WI38 (cell line): ENCODE results near the gene HCFC1R1.

Source experiments
- H3K4me3 ChIP-seq: 2 replicates; pipeline ENCODE4 v1.5.1; 2011; ENCODE audit warnings: low read depth, mild to moderate bottlenecking, control low read depth, low read length
- TF ChIP-seq, protein P1 (sequence below): IDR thresholded peaks from 2 replicates; pipeline ENCODE4 v1.5.1; 2012; ENCODE audit warnings: low read depth, mild to moderate bottlenecking, control low read depth, low read length

The HCFC1R1 gene

DNA sequence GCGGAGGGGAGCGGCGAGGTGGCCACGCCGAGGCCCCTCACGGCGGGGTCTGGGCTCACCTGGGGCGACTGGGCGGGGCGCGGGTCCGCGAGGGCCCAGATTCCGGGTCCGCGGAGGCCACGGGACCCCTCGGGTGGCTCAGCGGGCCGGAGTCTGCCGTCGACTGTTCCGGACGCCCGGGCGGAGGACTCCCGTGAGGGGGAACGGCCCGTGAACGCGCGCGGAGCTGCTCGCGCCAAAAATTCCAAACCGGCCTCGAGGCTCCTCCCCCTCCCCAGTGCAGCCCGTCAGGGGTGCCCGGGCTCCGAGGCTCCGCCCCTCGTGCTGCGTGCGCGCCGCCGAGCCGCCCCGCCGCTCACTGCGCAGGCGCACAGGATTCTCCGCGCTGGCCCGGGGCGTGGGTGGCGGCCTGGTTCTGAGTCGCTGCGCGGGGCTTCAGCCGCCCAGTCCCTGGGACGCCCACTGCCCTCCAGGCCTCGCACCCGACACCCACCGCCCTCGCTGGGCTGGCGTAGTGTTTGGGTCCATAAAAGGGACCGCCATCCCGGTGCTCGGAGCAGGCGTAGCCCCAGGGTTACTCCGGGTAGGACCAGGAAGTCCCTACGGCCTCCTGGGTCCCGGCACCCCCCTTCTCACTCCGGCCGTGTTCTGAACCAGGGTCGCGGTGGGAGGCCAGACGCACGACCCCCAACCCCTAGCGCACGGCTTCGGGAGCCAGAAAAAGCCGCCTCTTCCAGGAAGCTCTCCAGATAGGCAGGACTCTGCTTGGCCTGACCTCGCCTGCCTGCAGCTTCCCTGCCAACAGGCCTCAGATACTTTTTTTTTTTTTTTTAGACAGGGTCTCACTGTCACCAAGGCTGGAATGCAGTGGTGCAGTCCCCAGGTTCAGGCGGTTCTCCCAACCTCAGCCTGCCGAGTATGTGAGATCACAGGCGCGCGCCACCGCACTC is 43.2 kb downstream of the HCFC1R1 start, which contains the start of gene PKMYT1:
Gene PKMYT1, minus strand, starts transcription at position 220 of the 950 bp plus-strand sequence. CDS start 789 bp downstream, outside the sequence.
- H3K4me3 ChIP-seq, result peak within 1 kb of the TSS; percentile 74
- TF ChIP-seq, protein P1, sequence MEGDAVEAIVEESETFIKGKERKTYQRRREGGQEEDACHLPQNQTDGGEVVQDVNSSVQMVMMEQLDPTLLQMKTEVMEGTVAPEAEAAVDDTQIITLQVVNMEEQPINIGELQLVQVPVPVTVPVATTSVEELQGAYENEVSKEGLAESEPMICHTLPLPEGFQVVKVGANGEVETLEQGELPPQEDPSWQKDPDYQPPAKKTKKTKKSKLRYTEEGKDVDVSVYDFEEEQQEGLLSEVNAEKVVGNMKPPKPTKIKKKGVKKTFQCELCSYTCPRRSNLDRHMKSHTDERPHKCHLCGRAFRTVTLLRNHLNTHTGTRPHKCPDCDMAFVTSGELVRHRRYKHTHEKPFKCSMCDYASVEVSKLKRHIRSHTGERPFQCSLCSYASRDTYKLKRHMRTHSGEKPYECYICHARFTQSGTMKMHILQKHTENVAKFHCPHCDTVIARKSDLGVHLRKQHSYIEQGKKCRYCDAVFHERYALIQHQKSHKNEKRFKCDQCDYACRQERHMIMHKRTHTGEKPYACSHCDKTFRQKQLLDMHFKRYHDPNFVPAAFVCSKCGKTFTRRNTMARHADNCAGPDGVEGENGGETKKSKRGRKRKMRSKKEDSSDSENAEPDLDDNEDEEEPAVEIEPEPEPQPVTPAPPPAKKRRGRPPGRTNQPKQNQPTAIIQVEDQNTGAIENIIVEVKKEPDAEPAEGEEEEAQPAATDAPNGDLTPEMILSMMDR, result no peak

DNA sequence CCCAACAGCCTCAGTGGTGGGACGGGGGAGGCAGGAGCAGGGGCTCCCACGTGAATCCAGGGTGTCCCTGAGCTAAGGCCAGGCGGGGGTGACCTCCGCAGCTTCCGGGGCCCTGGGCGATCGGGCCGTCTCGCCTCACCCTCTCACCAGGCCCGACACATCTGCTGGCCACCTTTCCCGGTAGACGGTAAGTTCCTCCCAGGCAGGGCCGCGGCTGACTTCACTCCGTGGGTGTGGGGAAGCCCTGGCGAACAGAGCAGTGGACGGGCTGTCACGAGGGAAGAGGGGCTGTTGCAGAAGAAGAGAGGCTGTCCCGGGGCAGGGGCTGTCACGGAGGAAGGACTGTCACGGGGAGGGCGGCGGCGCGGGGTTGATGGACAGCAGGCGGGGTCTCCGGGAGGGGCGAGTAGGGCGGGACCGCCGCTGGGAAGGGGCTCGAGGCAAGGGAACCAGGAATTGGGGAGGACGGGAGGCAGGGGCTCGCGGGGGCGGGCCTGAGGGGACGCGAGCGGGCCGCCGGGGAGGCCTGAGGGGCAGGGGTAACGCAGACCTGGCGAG is 44.0 kb downstream of the HCFC1R1 start:
- H3K4me3 ChIP-seq, result peak overlapping the region; percentile 74
- TF ChIP-seq, protein P1, result no peak

DNA sequence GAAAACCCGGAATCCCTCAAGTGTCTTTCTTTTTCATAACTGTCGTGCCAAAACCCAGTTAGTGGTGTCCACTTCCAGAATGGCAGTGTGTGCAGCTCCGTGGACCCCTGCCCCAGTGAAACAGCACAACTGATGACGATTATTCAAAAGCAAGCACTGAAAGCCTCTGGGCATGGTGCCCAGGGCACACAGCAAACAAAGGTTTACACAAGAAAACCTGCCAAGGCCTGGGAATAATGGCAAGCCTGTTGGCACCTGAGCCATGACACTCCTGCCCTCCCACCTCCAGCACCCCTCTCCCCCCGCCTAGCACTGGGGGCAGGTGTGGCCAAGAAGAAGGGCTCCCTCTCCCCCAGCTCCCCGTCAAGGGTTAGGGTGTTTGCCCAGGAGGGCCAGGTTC is 46.3 kb downstream of the HCFC1R1 start:
- no peak overlapping the region for H3K4me3 ChIP-seq
- TF ChIP-seq, protein P1, result no peak

DNA sequence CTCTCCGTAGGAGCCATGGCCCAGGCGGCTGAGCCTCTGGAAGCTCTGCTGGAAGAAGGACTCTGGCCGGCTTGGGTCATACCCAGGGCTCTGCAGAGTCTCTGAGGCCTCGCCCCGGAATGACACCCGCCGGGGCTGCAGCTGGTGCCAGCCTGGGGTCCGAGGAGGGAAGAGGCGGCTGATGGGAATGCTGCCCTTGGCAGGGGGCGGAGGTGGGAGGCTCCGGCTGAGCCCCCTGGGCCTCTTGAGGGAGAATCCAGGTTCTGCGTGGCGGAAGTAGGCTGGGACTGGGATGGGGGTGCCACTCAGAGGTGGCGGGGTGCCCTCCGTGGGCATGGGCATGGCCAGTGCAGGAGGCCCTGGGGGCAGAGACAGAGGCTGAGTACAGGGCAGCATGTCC is 47.1 kb downstream of the HCFC1R1 start:
- no peak overlapping the region for H3K4me3 ChIP-seq
- TF ChIP-seq, protein P1, result no peak

DNA sequence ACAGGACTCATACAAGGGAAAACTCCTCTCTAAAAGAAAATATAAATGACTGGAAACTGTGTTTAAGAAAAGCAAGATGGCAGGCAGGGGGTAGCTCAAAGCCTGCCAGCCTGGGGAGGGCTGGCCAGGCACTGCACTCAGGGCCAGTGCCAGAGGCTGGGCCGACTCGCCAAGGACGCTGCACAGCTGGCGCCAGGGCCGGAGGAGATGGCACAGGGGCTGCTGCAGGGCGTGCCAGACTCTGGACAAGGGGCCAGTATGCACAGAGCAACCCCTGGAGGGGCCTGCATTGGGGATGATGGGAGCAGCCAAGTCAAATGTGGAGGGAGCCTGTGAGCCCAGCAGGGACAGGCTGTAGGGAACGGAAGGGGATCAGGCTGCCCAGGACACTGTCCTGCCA is 47.5 kb downstream of the HCFC1R1 start:
- TF ChIP-seq, protein P1, result no peak
- no peak overlapping the region for H3K4me3 ChIP-seq

DNA sequence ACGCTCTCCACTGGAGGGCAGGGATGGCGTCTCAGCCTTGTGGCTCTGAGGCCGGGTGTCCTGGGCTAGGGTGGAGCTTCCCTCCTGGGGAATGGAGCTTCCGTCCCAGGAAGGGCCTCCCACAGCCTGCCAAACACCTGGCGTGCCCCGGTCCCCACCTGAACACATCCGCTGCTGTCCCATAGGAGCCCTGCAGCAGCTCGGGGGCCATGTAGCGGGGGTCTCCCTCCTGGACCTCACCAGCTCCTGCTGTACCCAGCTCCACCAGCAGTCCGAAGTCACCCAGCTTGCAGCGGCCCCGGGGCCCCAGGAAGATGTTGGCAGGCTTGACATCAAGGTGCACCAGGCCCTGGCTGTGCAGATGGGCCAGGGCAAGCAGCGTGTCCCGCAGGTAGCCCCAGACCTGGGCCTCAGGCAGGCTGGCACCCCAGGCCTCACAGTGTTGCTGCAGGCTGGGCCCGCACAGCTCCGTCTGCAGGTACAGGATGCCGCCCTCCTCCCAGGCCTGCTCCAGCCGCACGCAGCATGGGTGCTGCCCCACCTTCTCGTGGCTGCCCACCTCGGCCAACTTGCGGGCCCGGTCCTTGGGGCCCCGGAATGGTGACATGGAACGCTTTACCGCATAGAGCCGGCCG is 48.5 kb downstream of the HCFC1R1 start:
- no peak overlapping the region for H3K4me3 ChIP-seq
- TF ChIP-seq, protein P1, result no peak
